Tibial nerve (tissue), 4 donors: Measurements from ENCODE around the gene IL17B. TPM values are rescaled to one million over a fixed set of nuclear protein-coding genes. Genes with fewer than 3 reads are reported as not detected.

Experiments
- DNase-seq, 2 donors: peaks; one replicate each; pipeline ENCODE4 v3.0.0-alpha.2; 2019; ENCODE audit warnings: low spot score in 2 of 2
- H3K27ac ChIP-seq, 4 donors: fragments of 200-600 bp; sonication (generic) in 3 of 4; one replicate each; pipeline ENCODE4 v1.5.1; 2017 to 2019; ENCODE audit warnings: mild to moderate bottlenecking in 1 of 4
- H3K27me3 ChIP-seq, 2 donors: fragments of 200-600 bp; sonication (generic) in 1 of 2; one replicate each; pipeline versions ENCODE4 v1.5.1 to v1.6.0; 2017 to 2019
- H3K36me3 ChIP-seq, 3 donors: fragments of 200-600 bp; sonication (generic); one replicate each; pipeline ENCODE4 v1.5.1; 2018 to 2019
- H3K4me1 ChIP-seq, 4 donors: fragments of 200-600 bp; sonication (generic) in 3 of 4; one replicate each; pipeline ENCODE4 v1.5.1; 2017 to 2019
- H3K4me3 ChIP-seq, 4 donors: fragments of 200-600 bp; sonication (generic) in 3 of 4; one replicate each; pipeline ENCODE4 v1.5.1; 2017 to 2019; ENCODE audit warnings: mild to moderate bottlenecking in 1 of 4, moderate library complexity in 1 of 4
- H3K9me3 ChIP-seq, 4 donors: fragments of 200-600 bp; sonication (generic) in 3 of 4; one replicate each; pipeline ENCODE4 v1.5.1; 2017 to 2019
- CTCF ChIP-seq, 5 experiments: fragments of 200-600 bp in 3 of 5; fragments of 450-650 bp in 2 of 5; sonication (generic) in 3 of 5; IDR thresholded peaks; one replicate each; pipeline ENCODE4 v1.5.1; 2016 to 2019; ENCODE audit warnings: antibody characterized with exemption in 5 of 5, mild to moderate bottlenecking in 3 of 5, moderate library complexity in 2 of 5
- EP300 ChIP-seq, 2 donors: sonication (generic); formaldehyde crosslinking; IDR thresholded peaks; one replicate each; pipeline ENCODE4 v1.6.1; 2017; ENCODE audit warnings: antibody characterized with exemption in 2 of 2, mild to moderate bottlenecking in 1 of 2
- POLR2A ChIP-seq, 2 donors: fragments of 450-650 bp; IDR thresholded peaks; one replicate each; pipeline ENCODE4 v1.6.1; 2017; ENCODE audit warnings: antibody characterized with exemption in 2 of 2, mild to moderate bottlenecking in 2 of 2, moderate library complexity in 2 of 2
- WGBS, 2 donors: methylation state at CpG; one replicate each; pipeline ENCODE4 v1.1.5; 2018; 5-methylcytosine and 5-hydroxymethylcytosine counted together
- total RNA-seq, 4 donors: library from RNA; depleted of rRNA; stranded (reverse); fragments of >200 nt; gene quantifications; one replicate each; pipeline ENCODE4 v1.1.0, GENCODE V29; 2016

The IL17B gene
- total RNA-seq, 4 donors from 2014 or later: 22.8 to 109 (median 80.7) TPM

GRCh38 chr5:149345892-149346222, 33.2 kb downstream of the IL17B start:
- H3K27ac ChIP-seq: peak overlapping the region; percentile 62 to 84 (median 72)
- no peaks in the 10 kb centered on the region for H3K9me3 ChIP-seq
- H3K4me3 ChIP-seq: peak overlapping the region; percentile 59 to 83 (median 69)
- peaks cover 0 to 26% (median 3%) of the 10 kb centered on the region in 4 donors for H3K4me1 ChIP-seq
- H3K36me3 ChIP-seq: peaks cover 0 to 38% (median 7%) of the 10 kb centered on the region in 3 donors
- no peak for DNase-seq
- TF ChIP-seq CTCF (IDR thresholded peaks at IDR 0.05) (no peak), POLR2A (IDR thresholded peaks at IDR 0.05) (no peak), EP300 (IDR thresholded peaks at IDR 0.05) (no peak)
- 0 to 1% methylated on average over 11 of the region's 11 CpGs for WGBS, 2 donors
- no peaks in the 10 kb centered on the region for H3K27me3 ChIP-seq

- H3K36me3 ChIP-seq: peaks cover 0 to 38% (median 1%) of the 10 kb centered on the region in 3 donors
- no peaks in the 10 kb centered on the region for H3K27me3 ChIP-seq
- no peaks in the 10 kb centered on the region for H3K9me3 ChIP-seq
- peak; percentile 87 for DNase-seq
- TF ChIP-seq EP300 (IDR thresholded peaks at IDR 0.05) (peak; percentile 87 to 88), CTCF (IDR thresholded peaks at IDR 0.05) (peak in 1 of 5 experiments; percentile 40), POLR2A (IDR thresholded peaks at IDR 0.05) (peak; percentile 5 to 55)
- peak within 1 kb of the TSS; percentile 59 to 83 (median 69) for H3K4me3 ChIP-seq
- H3K4me1 ChIP-seq: peaks cover 0 to 26% (median 3%) of the 10 kb centered on the region in 4 donors
- H3K27ac ChIP-seq: peak within 1 kb of the TSS; percentile 62 to 84 (median 72)
- WGBS, 2 donors: 1% methylated on average over 47 to 52 of the region's 54 CpGs
Observed at GRCh38 chr5:149345147-149345891, 33.8 kb downstream of the IL17B start, which contains the start of gene GRPEL2. Gene GRPEL2, plus strand, starts transcription at chr5:149345499. Its CDS starts 41 bp downstream, at chr5:149345540.

GRCh38 chr5:149344151-149344550, 34.9 kb downstream of the IL17B start:
- Histone ChIP-seq H3K9me3 (no peaks in the 10 kb centered on the region), H3K27ac (no peak overlapping the region), H3K36me3 (peaks cover 0 to 38% (median 0%) of the 10 kb centered on the region in 3 donors), H3K4me3 (no peak overlapping the region), H3K27me3 (no peaks in the 10 kb centered on the region), H3K4me1 (peaks cover 0 to 26% (median 3%) of the 10 kb centered on the region in 4 donors)
- WGBS, 2 donors: 81 to 87% methylated on average over 2 of the region's 2 CpGs
- DNase-seq: no peak
- no peak for TF ChIP-seq CTCF (IDR thresholded peaks at IDR 0.05)
- no peak for TF ChIP-seq EP300 (IDR thresholded peaks at IDR 0.05)
- no peak for TF ChIP-seq POLR2A (IDR thresholded peaks at IDR 0.05)

GRCh38 chr5:149341876-149342275, 37.2 kb downstream of the IL17B start:
- H3K9me3 ChIP-seq: no peaks in the 10 kb centered on the region
- H3K4me1 ChIP-seq: peaks cover 0 to 18% (median 3%) of the 10 kb centered on the region in 4 donors
- DNase-seq: no peak
- H3K27me3 ChIP-seq: no peaks in the 10 kb centered on the region
- H3K27ac ChIP-seq: no peak overlapping the region
- TF ChIP-seq POLR2A (IDR thresholded peaks at IDR 0.05) (no peak), EP300 (IDR thresholded peaks at IDR 0.05) (no peak), CTCF (IDR thresholded peaks at IDR 0.05) (no peak)
- no peak overlapping the region for H3K4me3 ChIP-seq
- peaks cover 0 to 52% (median 0%) of the 10 kb centered on the region in 3 donors for H3K36me3 ChIP-seq

- Histone ChIP-seq H3K36me3 (peaks cover 0 to 61% (median 0%) of the 10 kb centered on the region in 3 donors), H3K27ac (no peak overlapping the region), H3K27me3 (no peaks in the 10 kb centered on the region), H3K4me1 (peaks cover 0 to 11% (median 0%) of the 10 kb centered on the region in 4 donors), H3K9me3 (no peaks in the 10 kb centered on the region), H3K4me3 (no peak overlapping the region)
- DNase-seq: no peak
- no peak for TF ChIP-seq CTCF (IDR thresholded peaks at IDR 0.05)
- TF ChIP-seq POLR2A (IDR thresholded peaks at IDR 0.05): no peak
- no peak for TF ChIP-seq EP300 (IDR thresholded peaks at IDR 0.05)
- WGBS, 2 donors: 68 to 70% methylated on average over 1 of the region's 1 CpG
Observed at GRCh38 chr5:149340920-149341319, 38.2 kb downstream of the IL17B start.
